ENCODE measurements around the gene HOATZ. TPM values are rescaled to one million over a fixed set of nuclear protein-coding genes. Genes with fewer than 3 reads are reported as not detected.

The HOATZ gene
- polyA plus RNA-seq, 1 donor (not counting 4 experiments of a cell fraction or from before 2014, with no cell fraction given) = not detected

GRCh38 chr11:111548525-111548924 is 33.9 kb downstream of the HOATZ start:
- Histone ChIP-seq H3K36me3 (ENCODE audit: control insufficient read depth in 2 of 2, extremely low read depth in 1 of 2, insufficient read depth in 2 of 2, low read length in 2 of 2) (no peaks in the 10 kb centered on the region), H3K9me3 (ENCODE audit: control insufficient read depth, low read depth, low read length) (no peaks in the 10 kb centered on the region), H3K79me2 (ENCODE audit: control insufficient read depth, insufficient read depth, low read length) (no peaks in the 10 kb centered on the region), H3K4me3 (ENCODE audit: control insufficient read depth in 2 of 3, extremely low read depth in 1 of 3, insufficient read depth in 2 of 3, low read depth in 1 of 3, low read length in 3 of 3) (no peak overlapping the region), H2AFZ (ENCODE audit: control insufficient read depth, low read length) (no peak overlapping the region), H3K9ac (ENCODE audit: control insufficient read depth, extremely low read depth, insufficient read depth, low read length) (no peak overlapping the region), H3K27ac (ENCODE audit: control insufficient read depth, insufficient read depth, low read length) (no peak overlapping the region), H4K20me1 (ENCODE audit: control insufficient read depth, extremely low read depth, insufficient read depth, low read length) (no peaks in the 10 kb centered on the region), H3K4me1 (ENCODE audit: control insufficient read depth, extremely low read depth, insufficient read depth, low read length) (peaks cover under 1% of the 10 kb centered on the region), H3K27me3 (ENCODE audit: control insufficient read depth, extremely low read depth, insufficient read depth, low read length) (no peaks in the 10 kb centered on the region), H3K9me1 (ENCODE audit: control insufficient read depth, extremely low read depth, insufficient read depth, low read length) (no peaks in the 10 kb centered on the region), H3K4me2 (ENCODE audit: control insufficient read depth, extremely low read depth, insufficient read depth, low read depth, low read length) (no peak overlapping the region)
- dilution Hi-C loops (cut with MboI; ENCODE audit: extremely low pct_ligation_motif_present, low sequenced_read_pairs) = no loop called here
- FAIRE-seq = no peak
- DNase-seq (ENCODE audit: low read depth, low spot score) = no peak
- TF ChIP-seq, protein P1, sequence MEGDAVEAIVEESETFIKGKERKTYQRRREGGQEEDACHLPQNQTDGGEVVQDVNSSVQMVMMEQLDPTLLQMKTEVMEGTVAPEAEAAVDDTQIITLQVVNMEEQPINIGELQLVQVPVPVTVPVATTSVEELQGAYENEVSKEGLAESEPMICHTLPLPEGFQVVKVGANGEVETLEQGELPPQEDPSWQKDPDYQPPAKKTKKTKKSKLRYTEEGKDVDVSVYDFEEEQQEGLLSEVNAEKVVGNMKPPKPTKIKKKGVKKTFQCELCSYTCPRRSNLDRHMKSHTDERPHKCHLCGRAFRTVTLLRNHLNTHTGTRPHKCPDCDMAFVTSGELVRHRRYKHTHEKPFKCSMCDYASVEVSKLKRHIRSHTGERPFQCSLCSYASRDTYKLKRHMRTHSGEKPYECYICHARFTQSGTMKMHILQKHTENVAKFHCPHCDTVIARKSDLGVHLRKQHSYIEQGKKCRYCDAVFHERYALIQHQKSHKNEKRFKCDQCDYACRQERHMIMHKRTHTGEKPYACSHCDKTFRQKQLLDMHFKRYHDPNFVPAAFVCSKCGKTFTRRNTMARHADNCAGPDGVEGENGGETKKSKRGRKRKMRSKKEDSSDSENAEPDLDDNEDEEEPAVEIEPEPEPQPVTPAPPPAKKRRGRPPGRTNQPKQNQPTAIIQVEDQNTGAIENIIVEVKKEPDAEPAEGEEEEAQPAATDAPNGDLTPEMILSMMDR (optimal IDR thresholded peaks at IDR 0.05 in 1 of 3, IDR thresholded peaks at IDR 0.05 in 1 of 3, conservative IDR thresholded peaks at IDR 0.05 in 1 of 3; ENCODE audit: extremely low read depth in 1 of 3, insufficient read depth in 2 of 3, low read length in 3 of 3) = no peak

DNA sequence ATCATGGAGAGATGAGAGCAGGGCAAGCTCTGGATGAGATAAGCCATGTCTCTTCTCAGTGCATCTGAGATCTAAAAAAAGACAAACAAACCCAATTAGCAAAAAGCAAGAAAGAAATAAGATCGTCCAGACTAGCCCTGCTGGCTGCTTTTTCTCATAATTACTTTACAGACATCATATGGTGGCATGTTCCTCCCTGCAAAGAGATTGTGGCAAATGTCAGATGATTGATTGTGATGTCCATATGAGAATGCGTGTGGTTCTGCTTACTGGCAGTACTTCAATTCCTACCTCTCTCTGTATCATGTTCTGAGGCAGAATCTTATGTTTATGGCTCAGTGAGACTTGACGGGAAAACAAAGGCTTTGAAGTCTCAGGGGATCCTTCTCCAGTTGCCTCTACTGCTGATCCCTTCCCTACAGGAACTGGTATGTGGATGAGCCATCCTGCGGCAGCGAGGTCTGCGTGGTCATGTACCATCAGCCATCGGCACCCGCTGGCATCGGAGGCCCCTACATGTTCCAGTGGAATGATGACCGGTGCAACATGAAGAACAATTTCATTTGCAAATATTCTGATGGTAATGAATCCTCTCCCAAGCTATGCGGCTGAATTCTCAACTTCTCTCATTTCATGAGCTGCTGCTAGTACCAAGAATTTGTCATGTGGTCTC is 34.8 kb downstream of the HOATZ start:
- no peak for TF ChIP-seq EZH2 (IDR thresholded peaks at IDR 0.05; ENCODE audit: low read length)
- TF ChIP-seq, protein P1 (optimal IDR thresholded peaks at IDR 0.05 in 1 of 3, IDR thresholded peaks at IDR 0.05 in 1 of 3, conservative IDR thresholded peaks at IDR 0.05 in 1 of 3; ENCODE audit: extremely low read depth in 1 of 3, insufficient read depth in 2 of 3, low read length in 3 of 3) = no peak
- Histone ChIP-seq H3K79me2 (ENCODE audit: control insufficient read depth, insufficient read depth, low read length) (no peaks in the 10 kb centered on the region), H3K9me3 (ENCODE audit: control insufficient read depth, low read depth, low read length) (no peaks in the 10 kb centered on the region), H3K9ac (ENCODE audit: control insufficient read depth, extremely low read depth, insufficient read depth, low read length) (no peak overlapping the region), H3K4me2 (ENCODE audit: control insufficient read depth, extremely low read depth, insufficient read depth, low read depth, low read length) (no peak overlapping the region), H3K4me3 (ENCODE audit: control insufficient read depth in 2 of 3, extremely low read depth in 1 of 3, insufficient read depth in 2 of 3, low read depth in 1 of 3, low read length in 3 of 3) (no peak overlapping the region), H3K36me3 (ENCODE audit: control insufficient read depth in 2 of 2, extremely low read depth in 1 of 2, insufficient read depth in 2 of 2, low read length in 2 of 2) (no peaks in the 10 kb centered on the region), H3K4me1 (ENCODE audit: control insufficient read depth, extremely low read depth, insufficient read depth, low read length) (peaks cover 9% of the 10 kb centered on the region), H4K20me1 (ENCODE audit: control insufficient read depth, extremely low read depth, insufficient read depth, low read length) (no peaks in the 10 kb centered on the region), H3K27ac (ENCODE audit: control insufficient read depth, insufficient read depth, low read length) (no peak overlapping the region), H3K27me3 (ENCODE audit: control insufficient read depth, extremely low read depth, insufficient read depth, low read length) (no peaks in the 10 kb centered on the region), H2AFZ (ENCODE audit: control insufficient read depth, low read length) (no peak overlapping the region), H3K9me1 (ENCODE audit: control insufficient read depth, extremely low read depth, insufficient read depth, low read length) (no peaks in the 10 kb centered on the region)
- DNase-seq (ENCODE audit: low read depth, low spot score) = no peak
- FAIRE-seq = no peak
- dilution Hi-C loops (cut with MboI; ENCODE audit: extremely low pct_ligation_motif_present, low sequenced_read_pairs) = no loop called here
